ENCODE data around the gene PLCL2. TPM values are rescaled to one million over a fixed set of nuclear protein-coding genes. Genes with fewer than 3 reads are reported as not detected.

Gene PLCL2
- total RNA-seq, 1 experiment from 2014 or later = 0.51 TPM

DNA sequence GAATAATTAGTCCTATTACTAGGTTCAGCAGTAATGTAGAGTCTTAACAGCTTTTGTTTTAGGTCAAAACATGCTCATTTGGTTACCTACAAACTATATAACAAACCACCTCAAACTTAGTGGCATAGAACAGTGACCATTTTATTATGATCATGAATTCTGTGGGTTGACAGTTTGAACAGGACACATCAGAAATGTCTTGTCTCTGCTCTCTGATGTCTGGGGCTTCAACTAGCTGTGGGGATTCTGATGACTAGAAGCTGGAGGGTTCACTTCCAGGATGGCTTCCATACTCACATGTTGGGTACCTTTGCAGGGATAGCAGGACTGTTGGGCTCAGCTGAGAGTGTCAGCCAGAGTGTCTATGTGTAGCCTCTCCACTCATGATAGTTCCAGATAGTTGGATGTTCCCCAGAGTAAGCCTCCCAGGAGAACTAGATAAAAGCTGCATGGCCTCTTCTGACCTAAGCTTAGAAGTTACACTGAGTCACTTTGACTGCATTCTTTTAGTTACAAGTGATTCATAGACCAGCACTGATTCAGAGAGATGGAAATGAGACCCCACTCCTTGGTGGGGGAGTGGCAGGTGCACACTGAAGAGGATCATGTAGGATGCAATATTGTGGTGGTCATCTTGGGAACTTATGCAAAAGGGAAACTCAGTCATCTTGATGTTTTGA, 32.6 kb downstream of the PLCL2 start:
- Mint-ChIP-seq H3K4me1 (ENCODE audit: insufficient read depth, unreplicated experiment) (no peaks in the 10 kb centered on the region), H3K27ac (ENCODE audit: low read depth, unreplicated experiment) (no peak overlapping the region), H3K9me3 (ENCODE audit: unreplicated experiment) (no peaks in the 10 kb centered on the region), H3K4me3 (ENCODE audit: unreplicated experiment) (no peak overlapping the region), H3K36me3 (ENCODE audit: insufficient read depth, unreplicated experiment) (no peaks in the 10 kb centered on the region), H3K27me3 (ENCODE audit: insufficient read depth, unreplicated experiment) (peaks cover 67% of the 10 kb centered on the region)
- no TSS peak for BruUV-seq (replicated peaks)
- peak; percentile 6 for DNase-seq (ENCODE audit: unreplicated experiment)
- ChIA-PET CTCF (interaction anchor here (0.7 kb wide), 1 partner anchor 280 kb away, joined by 3 read pairs; no protein-coding TSS in a partner anchor), POLR2A (interaction anchor here (1.2 to 1.9 kb wide), 2 partner anchors 9 to 10 kb away, joined by 4 to 5 read pairs; no protein-coding TSS in a partner anchor)
- intact Hi-C loops (cut with micrococcal nuclease) = no loop called here
- no peak for TF ChIP-seq CTCF (IDR thresholded peaks at IDR 0.05; ENCODE audit: unreplicated experiment)

DNA sequence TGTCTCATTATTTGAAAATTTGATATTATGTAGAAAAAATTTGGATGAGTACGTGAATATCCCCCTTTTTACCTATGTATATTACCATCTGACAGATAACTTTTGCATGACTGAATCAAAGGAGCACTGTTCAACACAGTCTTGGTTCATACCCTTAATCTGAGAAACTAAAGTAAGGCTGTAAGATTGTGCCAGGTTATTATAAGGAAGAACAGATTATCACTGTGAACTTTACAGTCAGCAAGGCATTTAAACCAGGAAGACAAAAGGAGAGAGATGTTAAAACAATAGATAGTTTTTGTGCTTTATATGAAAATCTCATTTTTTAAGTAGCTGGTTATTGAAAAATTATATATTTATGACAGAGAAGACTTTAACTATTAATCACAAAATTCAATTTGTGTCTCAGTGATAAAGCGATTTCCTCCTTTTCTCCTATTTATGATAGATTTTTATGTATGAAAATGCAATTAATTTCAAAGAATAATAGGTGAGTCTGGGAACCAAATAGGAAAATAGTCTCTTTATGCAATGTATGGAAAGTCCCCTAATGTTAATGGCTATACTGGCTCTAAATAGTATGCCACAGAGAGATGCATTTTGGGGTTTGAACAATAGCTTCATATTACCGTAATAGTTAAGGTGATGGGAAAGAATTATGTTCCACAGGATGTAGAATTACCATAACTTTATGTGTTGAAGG, 33.4 kb downstream of the PLCL2 start:
- ChIA-PET CTCF (interaction anchor here (0.7 kb wide), 1 partner anchor 279 kb away, joined by 3 read pairs; no protein-coding TSS in a partner anchor), POLR2A (interaction anchor here (1.2 to 1.9 kb wide), 2 partner anchors 10 kb away, joined by 4 to 5 read pairs; no protein-coding TSS in a partner anchor)
- no TSS peak for BruUV-seq (replicated peaks)
- Mint-ChIP-seq H3K36me3 (ENCODE audit: insufficient read depth, unreplicated experiment) (no peaks in the 10 kb centered on the region), H3K9me3 (ENCODE audit: unreplicated experiment) (no peaks in the 10 kb centered on the region), H3K27me3 (ENCODE audit: insufficient read depth, unreplicated experiment) (peaks cover 66% of the 10 kb centered on the region), H3K27ac (ENCODE audit: low read depth, unreplicated experiment) (no peak overlapping the region), H3K4me1 (ENCODE audit: insufficient read depth, unreplicated experiment) (no peaks in the 10 kb centered on the region), H3K4me3 (ENCODE audit: unreplicated experiment) (no peak overlapping the region)
- DNase-seq (ENCODE audit: unreplicated experiment) = no peak
- TF ChIP-seq CTCF (IDR thresholded peaks at IDR 0.05; ENCODE audit: unreplicated experiment) = no peak
- intact Hi-C loops (cut with micrococcal nuclease) = no loop called here

DNA sequence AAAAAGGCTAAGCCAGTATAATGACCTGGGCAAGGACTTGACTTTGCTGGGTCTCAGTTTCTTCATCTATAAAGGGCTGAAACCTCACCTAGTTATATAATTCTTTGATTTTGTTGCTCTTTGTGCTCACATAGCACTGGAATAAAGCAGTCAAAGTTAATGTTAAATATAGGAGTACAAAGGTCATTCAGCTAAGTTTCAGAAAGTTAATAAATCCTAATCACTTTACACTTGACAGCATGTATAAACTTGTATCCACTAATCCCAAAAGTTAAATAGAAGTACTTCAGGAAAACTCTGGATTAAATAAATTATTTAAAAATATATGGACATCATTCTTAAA, 33.9 kb downstream of the PLCL2 start:
- Mint-ChIP-seq H3K27ac (ENCODE audit: low read depth, unreplicated experiment) (no peak overlapping the region), H3K4me1 (ENCODE audit: insufficient read depth, unreplicated experiment) (no peaks in the 10 kb centered on the region), H3K9me3 (ENCODE audit: unreplicated experiment) (no peaks in the 10 kb centered on the region), H3K36me3 (ENCODE audit: insufficient read depth, unreplicated experiment) (no peaks in the 10 kb centered on the region), H3K27me3 (ENCODE audit: insufficient read depth, unreplicated experiment) (peaks cover 66% of the 10 kb centered on the region), H3K4me3 (ENCODE audit: unreplicated experiment) (no peak overlapping the region)
- POLR2A ChIA-PET = no interaction called here
- no TSS peak for BruUV-seq (replicated peaks)
- CTCF ChIA-PET = no interaction called here
- intact Hi-C loops (cut with micrococcal nuclease) = no loop called here
- TF ChIP-seq CTCF (IDR thresholded peaks at IDR 0.05; ENCODE audit: unreplicated experiment) = no peak
- DNase-seq (ENCODE audit: unreplicated experiment) = no peak

GRCh38 chr3:16923112-16923511, 38.4 kb downstream of the PLCL2 start:
- Mint-ChIP-seq H3K4me3 (ENCODE audit: unreplicated experiment) (no peak overlapping the region), H3K9me3 (ENCODE audit: unreplicated experiment) (no peaks in the 10 kb centered on the region), H3K4me1 (ENCODE audit: insufficient read depth, unreplicated experiment) (no peaks in the 10 kb centered on the region), H3K27ac (ENCODE audit: low read depth, unreplicated experiment) (no peak overlapping the region), H3K36me3 (ENCODE audit: insufficient read depth, unreplicated experiment) (no peaks in the 10 kb centered on the region), H3K27me3 (ENCODE audit: insufficient read depth, unreplicated experiment) (peaks cover 35% of the 10 kb centered on the region)
- DNase-seq (ENCODE audit: unreplicated experiment) = no peak
- ChIA-PET CTCF (no interaction called here), POLR2A (interaction anchor here (0.6 kb wide), 1 partner anchor 325 kb away, joined by 3 read pairs; no protein-coding TSS in a partner anchor)
- no TSS peak for BruUV-seq (replicated peaks)
- intact Hi-C loops (cut with micrococcal nuclease) = no loop called here
- no peak for TF ChIP-seq CTCF (IDR thresholded peaks at IDR 0.05; ENCODE audit: unreplicated experiment)

Data from MCF 10A (cell line).